Activated naive CD4-positive, alpha-beta T cell treated with anti-CD3 and anti-CD28 coated beads, Interleukin-2, amount 50 U/mL, for 72 hours (primary cell): ENCODE measurements around the gene SLITRK5. TPM values are rescaled to one million over a fixed set of nuclear protein-coding genes. Genes with fewer than 3 reads are reported as not detected.

Source experiments
- ATAC-seq, 2 donors: fragments of 150-1000 bp; cut with Tn5 transposase; 2 replicates each; pipeline ENCODE4 v1.10.0; 2021; ENCODE audit warnings: mild to moderate bottlenecking in 2 of 2, moderate library complexity in 2 of 2
- DNase-seq, 2 donors: peaks; one replicate each; pipeline ENCODE4 v3.0.0; 2021 to 2022; ENCODE audit warnings: low spot score in 2 of 2
- H3K27ac Mint-ChIP-seq, 2 donors: one replicate each; pipeline ENCODE4 v1.8.0; 2022; ENCODE audit warnings: mild to moderate bottlenecking in 2 of 2, mixed read lengths in 2 of 2
- H3K36me3 Mint-ChIP-seq, 2 donors: one replicate each; pipeline ENCODE4 v1.8.0; 2022; ENCODE audit warnings: mixed read lengths in 2 of 2
- H3K9me3 Mint-ChIP-seq, 2 donors: one replicate each; pipeline ENCODE4 v1.8.0; 2022; ENCODE audit warnings: mixed read lengths in 2 of 2
- total RNA-seq, 2 donors: library from RNA; stranded (reverse); gene quantifications; one replicate each; pipeline ENCODE4 v1.2.3, GENCODE V29; 2022

SLITRK5 gene, protein sequence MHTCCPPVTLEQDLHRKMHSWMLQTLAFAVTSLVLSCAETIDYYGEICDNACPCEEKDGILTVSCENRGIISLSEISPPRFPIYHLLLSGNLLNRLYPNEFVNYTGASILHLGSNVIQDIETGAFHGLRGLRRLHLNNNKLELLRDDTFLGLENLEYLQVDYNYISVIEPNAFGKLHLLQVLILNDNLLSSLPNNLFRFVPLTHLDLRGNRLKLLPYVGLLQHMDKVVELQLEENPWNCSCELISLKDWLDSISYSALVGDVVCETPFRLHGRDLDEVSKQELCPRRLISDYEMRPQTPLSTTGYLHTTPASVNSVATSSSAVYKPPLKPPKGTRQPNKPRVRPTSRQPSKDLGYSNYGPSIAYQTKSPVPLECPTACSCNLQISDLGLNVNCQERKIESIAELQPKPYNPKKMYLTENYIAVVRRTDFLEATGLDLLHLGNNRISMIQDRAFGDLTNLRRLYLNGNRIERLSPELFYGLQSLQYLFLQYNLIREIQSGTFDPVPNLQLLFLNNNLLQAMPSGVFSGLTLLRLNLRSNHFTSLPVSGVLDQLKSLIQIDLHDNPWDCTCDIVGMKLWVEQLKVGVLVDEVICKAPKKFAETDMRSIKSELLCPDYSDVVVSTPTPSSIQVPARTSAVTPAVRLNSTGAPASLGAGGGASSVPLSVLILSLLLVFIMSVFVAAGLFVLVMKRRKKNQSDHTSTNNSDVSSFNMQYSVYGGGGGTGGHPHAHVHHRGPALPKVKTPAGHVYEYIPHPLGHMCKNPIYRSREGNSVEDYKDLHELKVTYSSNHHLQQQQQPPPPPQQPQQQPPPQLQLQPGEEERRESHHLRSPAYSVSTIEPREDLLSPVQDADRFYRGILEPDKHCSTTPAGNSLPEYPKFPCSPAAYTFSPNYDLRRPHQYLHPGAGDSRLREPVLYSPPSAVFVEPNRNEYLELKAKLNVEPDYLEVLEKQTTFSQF
- total RNA-seq, result not detected

DNA sequence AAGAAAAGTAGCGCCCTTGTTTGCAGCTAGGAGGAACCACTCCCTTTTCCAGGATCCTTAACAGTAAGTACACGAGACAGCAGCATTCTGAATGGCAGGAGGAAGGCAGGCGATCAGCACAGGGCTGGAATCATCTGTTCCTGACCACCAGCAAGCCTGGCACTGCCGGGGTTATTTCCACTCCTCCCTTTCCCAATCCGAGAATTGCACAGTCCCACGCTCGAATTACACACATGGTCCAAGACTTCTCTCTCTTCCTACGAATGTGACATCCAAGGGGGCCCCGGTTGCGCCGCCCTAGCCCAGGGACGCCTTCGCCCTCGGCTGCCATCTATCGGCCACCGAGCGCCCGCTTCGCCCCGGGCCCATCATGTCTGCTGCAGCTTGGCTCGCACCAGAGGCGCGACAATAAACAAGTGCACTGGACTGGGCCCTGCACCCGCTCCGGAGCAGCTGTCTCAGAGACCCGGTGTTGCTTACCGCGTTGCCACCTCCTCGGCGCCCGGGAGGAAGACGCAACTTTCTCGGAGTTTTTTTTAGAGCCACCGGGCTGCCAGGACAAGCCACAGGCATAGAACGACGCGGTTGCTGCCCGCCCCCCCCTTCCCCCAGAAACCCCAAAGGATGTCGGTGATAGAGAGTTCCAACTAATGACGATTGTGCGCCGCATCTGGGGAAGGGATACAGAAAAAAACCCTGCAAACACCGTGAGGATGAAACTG lies at the start of gene SLITRK5:
TSS of gene SLITRK5 (plus strand) at position 341 of the 722 bp plus-strand sequence. CDS start 4,018 bp downstream, outside the sequence.
- DNase-seq, result peak in 1 of 2 donors; percentile 79
- H3K27ac Mint-ChIP-seq, result no peak within 1 kb of the TSS
- H3K36me3 Mint-ChIP-seq, result peaks cover 0 to 18% of the 10 kb centered on the region in 2 donors
- ATAC-seq, result peak; percentile 74 to 97
- H3K9me3 Mint-ChIP-seq, result peaks cover 0 to under 1% of the 10 kb centered on the region in 2 donors

DNA sequence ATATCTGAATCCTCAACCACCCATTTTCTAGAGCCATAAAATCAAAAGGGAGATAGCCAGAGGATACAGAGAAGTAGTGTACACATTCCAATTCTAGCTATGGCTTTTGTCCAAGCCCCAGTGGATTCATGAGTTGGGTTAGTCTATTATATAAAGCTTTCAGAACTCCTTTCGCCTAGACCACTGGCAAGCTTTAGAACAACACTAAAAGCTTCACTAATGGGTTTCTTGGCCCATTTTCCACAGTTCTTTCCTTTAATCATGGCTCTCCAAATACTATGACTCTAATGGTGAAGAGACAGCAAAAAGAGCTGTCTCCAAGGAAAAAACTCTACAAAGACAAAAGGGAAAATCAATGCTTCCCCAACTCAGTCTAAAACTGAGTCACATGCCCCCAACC lies 48.2 kb upstream of the SLITRK5 start:
- Mint-ChIP-seq H3K27ac (no peak overlapping the region), H3K9me3 (no peaks in the 10 kb centered on the region), H3K36me3 (no peaks in the 10 kb centered on the region)
- ATAC-seq (no peak), DNase-seq (no peak)

GRCh38 chr13:87656306-87656705 lies 14.9 kb upstream of the SLITRK5 start:
- Mint-ChIP-seq H3K36me3 (no peaks in the 10 kb centered on the region), H3K27ac (no peak overlapping the region), H3K9me3 (no peaks in the 10 kb centered on the region)
- no peak for DNase-seq
- ATAC-seq, result no peak

- Mint-ChIP-seq H3K27ac (no peak overlapping the region), H3K9me3 (no peaks in the 10 kb centered on the region), H3K36me3 (no peaks in the 10 kb centered on the region)
- no peak for DNase-seq
- ATAC-seq, result no peak
These were observed 9.7 kb upstream of the SLITRK5 start for GRCh38 chr13:87661471-87661870.

DNA sequence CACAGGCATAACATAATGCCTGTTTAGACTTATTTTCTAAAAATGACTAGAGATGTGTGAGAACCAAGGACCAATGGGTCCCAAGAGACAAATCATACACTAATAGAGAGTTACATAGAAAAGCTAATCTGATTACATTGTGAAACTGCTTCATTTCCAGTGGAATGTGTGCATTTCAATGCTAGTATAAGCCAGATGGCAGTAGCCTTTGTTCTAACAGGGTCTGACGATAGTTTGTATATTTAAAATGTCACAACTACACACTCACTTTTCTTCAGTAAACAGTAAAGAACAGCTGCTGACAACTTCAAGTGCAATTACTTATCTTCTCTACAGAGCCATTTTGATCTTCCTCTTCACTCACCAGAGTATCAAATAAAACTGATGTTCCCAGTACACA lies 4.3 kb upstream of the SLITRK5 start:
- no peak for ATAC-seq
- Mint-ChIP-seq H3K27ac (no peak overlapping the region), H3K36me3 (no peaks in the 10 kb centered on the region), H3K9me3 (no peaks in the 10 kb centered on the region)
- DNase-seq, result no peak

GRCh38 chr13:87667686-87668085 lies 3.5 kb upstream of the SLITRK5 start:
- DNase-seq (no peak), ATAC-seq (no peak)
- H3K9me3 Mint-ChIP-seq, result no peaks in the 10 kb centered on the region
- no peaks in the 10 kb centered on the region for H3K36me3 Mint-ChIP-seq
- H3K27ac Mint-ChIP-seq, result no peak overlapping the region

- no peak overlapping the region for H3K27ac Mint-ChIP-seq
These were observed 1.7 kb upstream of the SLITRK5 start for GRCh38 chr13:87669379-87669978.

GRCh38 chr13:87671753-87672605 lies 808 bp downstream of the SLITRK5 start:
- Mint-ChIP-seq H3K27ac (no peak overlapping the region), H3K9me3 (peaks cover 0 to 4% of the 10 kb centered on the region in 2 donors), H3K36me3 (peaks cover 0 to 26% of the 10 kb centered on the region in 2 donors)
- ATAC-seq (no peak), DNase-seq (no peak)

More at GRCh38 chr13:87669379-87669978, 1.7 kb upstream of the SLITRK5 start:
- no peaks in the 10 kb centered on the region for H3K9me3 Mint-ChIP-seq
- DNase-seq (no peak), ATAC-seq (no peak)
- H3K36me3 Mint-ChIP-seq, result peaks cover 0 to 12% of the 10 kb centered on the region in 2 donors

- no peak for DNase-seq
- Mint-ChIP-seq H3K36me3 (peaks cover 0 to 31% of the 10 kb centered on the region in 2 donors), H3K9me3 (peaks cover 0 to 4% of the 10 kb centered on the region in 2 donors), H3K27ac (no peak overlapping the region)
- no peak for ATAC-seq
These were observed 3.1 kb downstream of the SLITRK5 start for GRCh38 chr13:87674247-87674738.

- ATAC-seq, result no peak
- no peak for DNase-seq
- peaks cover 0 to 4% of the 10 kb centered on the region in 2 donors for H3K9me3 Mint-ChIP-seq
- no peak overlapping the region for H3K27ac Mint-ChIP-seq
- H3K36me3 Mint-ChIP-seq, result peaks cover 0 to 31% of the 10 kb centered on the region in 2 donors
These were observed 4.7 kb downstream of the SLITRK5 start for GRCh38 chr13:87675851-87676250.

DNA sequence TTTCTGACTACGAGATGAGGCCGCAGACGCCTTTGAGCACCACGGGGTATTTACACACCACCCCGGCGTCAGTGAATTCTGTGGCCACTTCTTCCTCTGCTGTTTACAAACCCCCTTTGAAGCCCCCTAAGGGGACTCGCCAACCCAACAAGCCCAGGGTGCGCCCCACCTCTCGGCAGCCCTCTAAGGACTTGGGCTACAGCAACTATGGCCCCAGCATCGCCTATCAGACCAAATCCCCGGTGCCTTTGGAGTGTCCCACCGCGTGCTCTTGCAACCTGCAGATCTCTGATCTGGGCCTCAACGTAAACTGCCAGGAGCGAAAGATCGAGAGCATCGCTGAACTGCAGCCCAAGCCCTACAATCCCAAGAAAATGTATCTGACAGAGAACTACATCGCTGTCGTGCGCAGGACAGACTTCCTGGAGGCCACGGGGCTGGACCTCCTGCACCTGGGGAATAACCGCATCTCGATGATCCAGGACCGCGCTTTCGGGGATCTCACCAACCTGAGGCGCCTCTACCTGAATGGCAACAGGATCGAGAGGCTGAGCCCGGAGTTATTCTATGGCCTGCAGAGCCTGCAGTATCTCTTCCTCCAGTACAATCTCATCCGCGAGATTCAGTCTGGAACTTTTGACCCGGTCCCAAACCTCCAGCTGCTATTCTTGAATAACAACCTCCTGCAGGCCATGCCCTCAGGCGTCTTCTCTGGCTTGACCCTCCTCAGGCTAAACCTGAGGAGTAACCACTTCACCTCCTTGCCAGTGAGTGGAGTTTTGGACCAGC lies 5.3 kb downstream of the SLITRK5 start:
- ATAC-seq, result no peak
- DNase-seq, result no peak
- Mint-ChIP-seq H3K27ac (no peak overlapping the region), H3K9me3 (peaks cover 0 to 4% of the 10 kb centered on the region in 2 donors), H3K36me3 (peaks cover 0 to 31% of the 10 kb centered on the region in 2 donors)

DNA sequence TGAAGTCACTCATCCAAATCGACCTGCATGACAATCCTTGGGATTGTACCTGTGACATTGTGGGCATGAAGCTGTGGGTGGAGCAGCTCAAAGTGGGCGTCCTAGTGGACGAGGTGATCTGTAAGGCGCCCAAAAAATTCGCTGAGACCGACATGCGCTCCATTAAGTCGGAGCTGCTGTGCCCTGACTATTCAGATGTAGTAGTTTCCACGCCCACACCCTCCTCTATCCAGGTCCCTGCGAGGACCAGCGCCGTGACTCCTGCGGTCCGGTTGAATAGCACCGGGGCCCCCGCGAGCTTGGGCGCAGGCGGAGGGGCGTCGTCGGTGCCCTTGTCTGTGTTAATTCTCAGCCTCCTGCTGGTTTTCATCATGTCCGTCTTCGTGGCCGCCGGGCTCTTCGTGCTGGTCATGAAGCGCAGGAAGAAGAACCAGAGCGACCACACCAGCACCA lies 5.9 kb downstream of the SLITRK5 start:
- H3K36me3 Mint-ChIP-seq, result peaks cover 0 to 31% of the 10 kb centered on the region in 2 donors
- DNase-seq (no peak), ATAC-seq (no peak)
- H3K9me3 Mint-ChIP-seq, result peaks cover 0 to 4% of the 10 kb centered on the region in 2 donors
- H3K27ac Mint-ChIP-seq, result no peak overlapping the region

- Mint-ChIP-seq H3K27ac (no peak overlapping the region), H3K36me3 (peaks cover 0 to 31% of the 10 kb centered on the region in 2 donors), H3K9me3 (peaks cover 0 to 4% of the 10 kb centered on the region in 2 donors)
- peak in 1 of 2 donors; percentile 53 for ATAC-seq
- DNase-seq, result no peak
These were observed 6.6 kb downstream of the SLITRK5 start for GRCh38 chr13:87677496-87678371.

DNA sequence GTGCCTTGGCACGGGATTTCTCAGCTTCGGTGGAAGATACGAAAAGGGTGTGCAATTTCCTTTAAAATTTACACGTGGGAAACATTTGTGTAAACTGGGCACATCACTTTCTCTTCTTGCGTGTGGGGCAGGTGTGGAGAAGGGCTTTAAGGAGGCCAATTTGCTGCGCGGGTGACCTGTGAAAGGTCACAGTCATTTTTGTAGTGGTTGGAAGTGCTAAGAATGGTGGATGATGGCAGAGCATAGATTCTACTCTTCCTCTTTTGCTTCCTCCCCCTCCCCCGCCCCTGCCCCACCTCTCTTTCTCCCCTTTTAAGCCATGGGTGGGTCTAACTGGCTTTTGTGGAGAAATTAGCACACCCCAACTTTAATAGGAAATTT lies 7.2 kb downstream of the SLITRK5 start:
- peak in 1 of 2 donors; percentile 24 for ATAC-seq
- Mint-ChIP-seq H3K9me3 (peaks cover 0 to 4% of the 10 kb centered on the region in 2 donors), H3K27ac (no peak overlapping the region), H3K36me3 (peaks cover 0 to 30% of the 10 kb centered on the region in 2 donors)
- no peak for DNase-seq
